ENCODE results near the gene MBTPS1.

GRCh38 chr16:84144209-84144858 lies 27.6 kb upstream of the MBTPS1 start:
- no peak for TF ChIP-seq CTCF (IDR thresholded peaks at IDR 0.05)
- TF ChIP-seq POLR2A (IDR thresholded peaks at IDR 0.05), result peak in 1 of 2 donors; percentile 13

All from thyroid gland (tissue), 4 donors.